ENCODE results near the gene RREB1. TPM values are rescaled to one million over a fixed set of nuclear protein-coding genes. Genes with fewer than 3 reads are reported as not detected.

RREB1 gene
- total RNA-seq, 6 donors from 2014 or later, result 44.2 to 112 (median 60.5) TPM

- H3K4me3 ChIP-seq, result no peak overlapping the region
- H3K36me3 ChIP-seq, result peaks cover under 1 to 29% (median 2%) of the 10 kb centered on the region in 4 donors
- ATAC-seq (ENCODE audit: low FRiP score in 2 of 2) (no peak), DNase-seq (no peak)
- no peaks in the 10 kb centered on the region for H3K27me3 ChIP-seq
- H3K9me3 ChIP-seq, result no peaks in the 10 kb centered on the region
- WGBS, 2 donors, result 56% methylated on average over 10 of the region's 10 CpGs
- TF ChIP-seq, protein P1, sequence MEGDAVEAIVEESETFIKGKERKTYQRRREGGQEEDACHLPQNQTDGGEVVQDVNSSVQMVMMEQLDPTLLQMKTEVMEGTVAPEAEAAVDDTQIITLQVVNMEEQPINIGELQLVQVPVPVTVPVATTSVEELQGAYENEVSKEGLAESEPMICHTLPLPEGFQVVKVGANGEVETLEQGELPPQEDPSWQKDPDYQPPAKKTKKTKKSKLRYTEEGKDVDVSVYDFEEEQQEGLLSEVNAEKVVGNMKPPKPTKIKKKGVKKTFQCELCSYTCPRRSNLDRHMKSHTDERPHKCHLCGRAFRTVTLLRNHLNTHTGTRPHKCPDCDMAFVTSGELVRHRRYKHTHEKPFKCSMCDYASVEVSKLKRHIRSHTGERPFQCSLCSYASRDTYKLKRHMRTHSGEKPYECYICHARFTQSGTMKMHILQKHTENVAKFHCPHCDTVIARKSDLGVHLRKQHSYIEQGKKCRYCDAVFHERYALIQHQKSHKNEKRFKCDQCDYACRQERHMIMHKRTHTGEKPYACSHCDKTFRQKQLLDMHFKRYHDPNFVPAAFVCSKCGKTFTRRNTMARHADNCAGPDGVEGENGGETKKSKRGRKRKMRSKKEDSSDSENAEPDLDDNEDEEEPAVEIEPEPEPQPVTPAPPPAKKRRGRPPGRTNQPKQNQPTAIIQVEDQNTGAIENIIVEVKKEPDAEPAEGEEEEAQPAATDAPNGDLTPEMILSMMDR (IDR thresholded peaks at IDR 0.05), result no peak
- no peak for TF ChIP-seq EP300 (IDR thresholded peaks at IDR 0.05)
- no peak for TF ChIP-seq POLR2A (IDR thresholded peaks at IDR 0.05)
- no peak for TF ChIP-seq POLR2AphosphoS5 (IDR thresholded peaks at IDR 0.05)
- peaks cover 0 to 1% (median 0%) of the 10 kb centered on the region in 4 donors for H3K4me1 ChIP-seq
- H3K27ac ChIP-seq, result no peak overlapping the region
Observed at GRCh38 chr6:7282097-7282906, 174.5 kb downstream of the RREB1 start.

- Histone ChIP-seq H3K27ac (no peak overlapping the region), H3K36me3 (peaks cover 2 to 42% (median 9%) of the 10 kb centered on the region in 4 donors), H3K4me1 (no peaks in the 10 kb centered on the region), H3K9me3 (no peaks in the 10 kb centered on the region), H3K27me3 (no peaks in the 10 kb centered on the region), H3K4me3 (no peak overlapping the region)
- DNase-seq, result no peak
- no peak for TF ChIP-seq POLR2A (IDR thresholded peaks at IDR 0.05)
- WGBS, 2 donors, result 36 to 67% methylated on average over 2 of the region's 2 CpGs
- no peak for ATAC-seq (ENCODE audit: low FRiP score in 2 of 2)
Observed at GRCh38 chr6:7283676-7284075, 175.9 kb downstream of the RREB1 start.

DNA sequence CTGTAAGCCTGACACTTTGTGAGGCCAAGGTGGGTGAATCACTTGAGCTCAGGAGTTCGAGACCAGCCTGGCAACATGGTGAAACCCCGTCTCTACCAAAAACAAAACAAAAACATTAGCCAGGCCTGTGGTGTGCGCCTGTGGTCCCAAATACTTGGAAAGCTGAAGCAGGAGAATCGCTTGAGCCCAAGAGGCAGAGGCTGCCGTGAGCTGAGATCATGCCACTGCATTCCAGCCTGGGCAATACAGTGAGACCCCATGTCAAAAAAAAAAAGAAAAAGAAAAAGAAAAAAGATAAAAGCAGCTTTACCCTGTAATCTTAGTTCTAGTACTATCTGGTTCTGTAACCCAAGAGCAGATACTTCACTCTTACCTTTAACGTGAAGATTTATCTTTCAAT is 177.7 kb downstream of the RREB1 start:
- no peaks in the 10 kb centered on the region for H3K9me3 ChIP-seq
- no peak for DNase-seq
- no peak for ATAC-seq (ENCODE audit: low FRiP score in 2 of 2)
- H3K36me3 ChIP-seq, result peaks cover 12 to 60% (median 19%) of the 10 kb centered on the region in 4 donors
- 95 to 98% methylated on average over 6 of the region's 6 CpGs for WGBS, 2 donors
- H3K4me3 ChIP-seq, result no peak overlapping the region
- H3K27ac ChIP-seq, result no peak overlapping the region
- H3K27me3 ChIP-seq, result no peaks in the 10 kb centered on the region
- H3K4me1 ChIP-seq, result no peaks in the 10 kb centered on the region
- no peak for TF ChIP-seq POLR2A (IDR thresholded peaks at IDR 0.05)
- TF ChIP-seq, protein P1 (IDR thresholded peaks at IDR 0.05), result no peak
- TF ChIP-seq EP300 (IDR thresholded peaks at IDR 0.05), result no peak
- no peak for TF ChIP-seq POLR2AphosphoS5 (IDR thresholded peaks at IDR 0.05)

DNA sequence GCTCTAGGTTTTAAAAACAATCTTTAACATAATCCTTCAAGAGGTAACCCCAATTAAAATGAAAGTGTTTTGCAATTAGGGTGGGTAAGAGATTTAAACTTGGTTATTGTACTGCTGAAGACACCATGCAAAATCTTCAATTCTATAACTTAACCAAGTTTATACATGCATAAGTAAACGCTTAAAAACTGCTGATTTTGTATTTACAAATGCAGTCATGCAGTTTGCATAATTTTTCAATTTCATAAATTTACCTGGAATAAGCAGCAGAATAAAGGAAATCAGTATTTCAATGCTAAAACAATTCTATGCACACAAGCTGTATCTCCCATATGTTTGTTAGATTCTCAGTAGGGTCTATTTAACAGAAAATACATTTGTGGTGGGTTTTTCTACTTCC is 182.3 kb downstream of the RREB1 start:
- Histone ChIP-seq H3K27me3 (no peaks in the 10 kb centered on the region), H3K4me3 (no peak overlapping the region), H3K4me1 (no peaks in the 10 kb centered on the region), H3K27ac (no peak overlapping the region), H3K9me3 (no peaks in the 10 kb centered on the region), H3K36me3 (peaks cover 29 to 94% (median 41%) of the 10 kb centered on the region in 4 donors)
- ATAC-seq (ENCODE audit: low FRiP score in 2 of 2) (no peak), DNase-seq (no peak)
- TF ChIP-seq, protein P1 (IDR thresholded peaks at IDR 0.05), result no peak
- no peak for TF ChIP-seq EP300 (IDR thresholded peaks at IDR 0.05)
- no peak for TF ChIP-seq POLR2A (IDR thresholded peaks at IDR 0.05)
- no peak for TF ChIP-seq POLR2AphosphoS5 (IDR thresholded peaks at IDR 0.05)
- WGBS, 2 donors, result 90 to 93% methylated on average over 1 of the region's 1 CpG

DNA sequence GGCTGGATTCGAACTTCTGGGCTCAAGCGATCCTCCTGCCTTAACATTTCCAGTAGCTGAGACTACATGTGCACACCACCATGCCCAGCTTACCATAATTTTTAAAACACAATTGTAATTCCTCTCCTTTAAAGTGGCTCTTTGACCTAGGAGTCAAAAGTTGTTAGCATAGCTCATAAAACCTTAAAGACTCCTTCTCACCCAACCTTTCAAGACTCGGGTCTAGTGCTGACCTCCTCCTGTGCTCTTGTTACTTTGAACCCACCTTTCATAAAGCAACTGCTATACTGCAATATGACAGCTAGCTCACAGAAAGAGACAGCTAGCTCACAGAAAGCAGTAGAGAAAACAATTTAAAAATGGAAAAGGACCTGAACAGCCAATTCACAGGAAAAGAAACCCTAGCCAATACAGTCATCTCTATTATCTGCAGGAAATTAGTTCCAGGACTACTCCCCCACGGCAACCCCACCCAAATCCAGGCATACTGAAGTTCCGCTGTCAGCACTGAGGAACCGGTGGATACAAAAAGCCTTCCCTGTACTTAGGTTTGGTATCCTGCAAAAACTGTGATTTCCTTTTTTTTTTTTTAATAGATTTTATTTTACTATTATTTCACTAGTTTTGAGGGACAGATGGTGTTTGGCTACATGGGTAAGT is 185.0 kb downstream of the RREB1 start:
- Histone ChIP-seq H3K27ac (peak overlapping the region in 1 of 4 donors; percentile 46), H3K9me3 (no peaks in the 10 kb centered on the region), H3K4me1 (no peaks in the 10 kb centered on the region), H3K36me3 (peaks cover 35 to 95% (median 48%) of the 10 kb centered on the region in 4 donors), H3K27me3 (no peaks in the 10 kb centered on the region), H3K4me3 (no peak overlapping the region)
- no peak for TF ChIP-seq EP300 (IDR thresholded peaks at IDR 0.05)
- ATAC-seq (ENCODE audit: low FRiP score in 2 of 2) (peak in 1 of 2 donors; percentile 72), DNase-seq (no peak)
- 70 to 82% methylated on average over 6 of the region's 6 CpGs for WGBS, 2 donors

All from upper lobe of left lung (tissue), 6 donors.